Mesenchymal stem cell (in vitro differentiated cells and primary cell): ENCODE measurements around the gene CLGN.

Experiments
- DNase-seq: peaks from one replicate; pipeline ENCODE4 v3.0.0-alpha.2; 2013
- H2AFZ ChIP-seq: one replicate; pipeline ENCODE4 v1.6.1; 2013; ENCODE audit warnings: low read depth, mild to moderate bottlenecking, control low read depth, inconsistent platforms, low read length, moderate library complexity
- H2AK5ac ChIP-seq: 2 replicates; pipeline ENCODE4 v1.6.1; 2013; ENCODE audit warnings: low read length, moderate library complexity, mild to moderate bottlenecking, inconsistent platforms; ENCODE audit not compliant: severe bottlenecking
- H2BK120ac ChIP-seq: one replicate; pipeline ENCODE4 v1.6.1; 2013; ENCODE audit warnings: low read depth, mild to moderate bottlenecking, inconsistent platforms, low read length, moderate library complexity
- H2BK12ac ChIP-seq, 2 experiments: one replicate each; pipeline ENCODE4 v1.6.1; 2013; ENCODE audit warnings: inconsistent platforms in 2 of 2, low read length in 2 of 2, mild to moderate bottlenecking in 2 of 2, moderate library complexity in 2 of 2, control low read depth in 1 of 2
- H2BK15ac ChIP-seq: one replicate; pipeline ENCODE4 v1.6.1; 2013; ENCODE audit warnings: mild to moderate bottlenecking, low read depth, inconsistent platforms; ENCODE audit not compliant: poor library complexity, severe bottlenecking
- H2BK5ac ChIP-seq: 2 replicates; pipeline ENCODE4 v1.6.1; 2013; ENCODE audit warnings: low read depth, mild to moderate bottlenecking, low read length, control low read depth, inconsistent platforms; ENCODE audit not compliant: poor library complexity, severe bottlenecking
- H3K14ac ChIP-seq, 2 experiments: one replicate each; pipeline ENCODE4 v1.6.1; 2013; ENCODE audit warnings: inconsistent platforms in 2 of 2, low read length in 2 of 2, control low read depth in 1 of 2, mild to moderate bottlenecking in 1 of 2, moderate library complexity in 1 of 2
- H3K18ac ChIP-seq, 2 experiments: one replicate each; pipeline ENCODE4 v1.6.1; 2013; ENCODE audit warnings: inconsistent platforms in 2 of 2, low read length in 2 of 2, control low read depth in 1 of 2, low read depth in 1 of 2, mild to moderate bottlenecking in 1 of 2
- H3K23ac ChIP-seq, 2 experiments: one replicate each; pipeline ENCODE4 v1.6.1; 2013; ENCODE audit warnings: inconsistent platforms in 2 of 2, low read length in 2 of 2, mild to moderate bottlenecking in 2 of 2, moderate library complexity in 2 of 2, control low read depth in 1 of 2
- H3K27ac ChIP-seq: 2 replicates; pipeline ENCODE4 v1.5.1; 2013; ENCODE audit warnings: mild to moderate bottlenecking, moderate library complexity, low read length, control low read depth, inconsistent platforms; ENCODE audit not compliant: poor library complexity, severe bottlenecking
- H3K27me3 ChIP-seq, 2 experiments: 2 replicates each; pipeline versions ENCODE4 v1.6.1 to v1.7.0; 2013; ENCODE audit warnings: low read length in 2 of 2, mild to moderate bottlenecking in 2 of 2, moderate library complexity in 2 of 2, control low read depth in 1 of 2, inconsistent platforms in 1 of 2; ENCODE audit not compliant: control insufficient read depth in 1 of 2, insufficient read depth in 1 of 2
- H3K36me3 ChIP-seq, 2 experiments: 2 replicates each; pipeline versions ENCODE4 v1.6.1 to v1.7.0; 2013; ENCODE audit warnings: low read length in 2 of 2, control low read depth in 1 of 2, inconsistent platforms in 1 of 2, low read depth in 1 of 2, mild to moderate bottlenecking in 1 of 2; ENCODE audit not compliant: insufficient read depth in 2 of 2, control insufficient read depth in 1 of 2
- H3K4ac ChIP-seq, 2 experiments: one replicate each; pipeline ENCODE4 v1.6.1; 2013; ENCODE audit warnings: inconsistent platforms in 2 of 2, low read length in 2 of 2, mild to moderate bottlenecking in 2 of 2, moderate library complexity in 2 of 2, control low read depth in 1 of 2, low read depth in 1 of 2
- H3K4me1 ChIP-seq: 2 replicates; pipeline ENCODE4 v1.6.1; 2013; ENCODE audit warnings: low read depth, low read length, control low read depth; ENCODE audit not compliant: control insufficient read depth, insufficient read depth
- H3K4me2 ChIP-seq: 2 replicates; pipeline ENCODE4 v1.6.1; 2013; ENCODE audit warnings: low read length, mild to moderate bottlenecking, inconsistent platforms; ENCODE audit not compliant: poor library complexity, severe bottlenecking
- H3K4me3 ChIP-seq, 2 experiments: 2 replicates each; pipeline versions ENCODE4 v1.5.1 to v1.7.0; 2013; ENCODE audit warnings: low read length in 2 of 2, mild to moderate bottlenecking in 2 of 2, control low read depth in 1 of 2, low read depth in 1 of 2; ENCODE audit not compliant: insufficient read depth in 1 of 2
- H3K79me1 ChIP-seq: replicated peaks from 2 replicates; pipeline ENCODE4 v1.6.1; 2013; ENCODE audit warnings: mild to moderate bottlenecking, control low read depth, low read length, inconsistent platforms; ENCODE audit not compliant: poor library complexity, severe bottlenecking
- H3K9ac ChIP-seq: 2 replicates; pipeline ENCODE4 v1.7.0; 2013; ENCODE audit warnings: mild to moderate bottlenecking, low read length, moderate library complexity
- H3K9me3 ChIP-seq: 2 replicates; pipeline ENCODE4 v1.7.0; 2013; ENCODE audit warnings: mild to moderate bottlenecking, low read length; ENCODE audit not compliant: control insufficient read depth
- H4K8ac ChIP-seq: one replicate; pipeline ENCODE4 v1.6.1; 2013; ENCODE audit warnings: inconsistent platforms, mild to moderate bottlenecking, low read length, moderate library complexity
- H4K91ac ChIP-seq: one replicate; pipeline ENCODE4 v1.6.1; 2013; ENCODE audit warnings: mild to moderate bottlenecking, low read length, inconsistent platforms
- WGBS: methylation state at CpG from one replicate; pipeline ENCODE4 v1.1.7; 2013; ENCODE audit warnings: mixed read lengths; 5-methylcytosine and 5-hydroxymethylcytosine counted together

The CLGN gene

GRCh38 chr4:140355288-140355687 is 72.2 kb downstream of the CLGN start:
- H3K36me3 ChIP-seq = no peaks in the 10 kb centered on the region
- WGBS = no CpG with 5 or more reads among the region's 1 CpG

GRCh38 chr4:140353786-140354185 is 73.7 kb downstream of the CLGN start:
- Histone ChIP-seq H2BK120ac (no peak overlapping the region), H3K4me3 (no peak overlapping the region), H3K79me1 (no peaks in the 10 kb centered on the region), H3K36me3 (no peaks in the 10 kb centered on the region), H3K14ac (no peak overlapping the region), H2BK12ac (no peak overlapping the region), H3K4me2 (no peak overlapping the region), H3K9me3 (no peaks in the 10 kb centered on the region), H3K23ac (no peak overlapping the region), H3K18ac (no peak overlapping the region), H2BK5ac (no peak overlapping the region), H2AK5ac (no peak overlapping the region), H4K8ac (no peak overlapping the region), H3K4ac (no peak overlapping the region), H3K27me3 (peaks cover 0 to 8% of the 10 kb centered on the region in 2 experiments), H3K9ac (no peak overlapping the region), H2AFZ (no peak overlapping the region), H2BK15ac (no peak overlapping the region), H4K91ac (no peak overlapping the region), H3K27ac (no peak overlapping the region), H3K4me1 (peaks cover 1% of the 10 kb centered on the region)
- 100% methylated on average over 1 of the region's 6 CpGs for WGBS
- no peak for DNase-seq

More at GRCh38 chr4:140355288-140355687, 72.2 kb downstream of the CLGN start:
- Histone ChIP-seq H2AK5ac (no peak overlapping the region), H2BK120ac (no peak overlapping the region), H4K8ac (no peak overlapping the region), H3K27me3 (no peaks in the 10 kb centered on the region), H3K18ac (no peak overlapping the region), H3K14ac (no peak overlapping the region), H3K79me1 (no peaks in the 10 kb centered on the region), H3K9me3 (no peaks in the 10 kb centered on the region), H2BK5ac (no peak overlapping the region), H3K4me1 (peaks cover 1% of the 10 kb centered on the region), H3K23ac (no peak overlapping the region), H3K4ac (no peak overlapping the region), H3K4me2 (no peak overlapping the region), H3K9ac (no peak overlapping the region), H2AFZ (no peak overlapping the region), H2BK15ac (no peak overlapping the region), H3K27ac (no peak overlapping the region), H3K4me3 (no peak overlapping the region), H2BK12ac (no peak overlapping the region), H4K91ac (no peak overlapping the region)
- no peak for DNase-seq

- DNase-seq = no peak
- Histone ChIP-seq H3K79me1 (no peaks in the 10 kb centered on the region), H3K4me1 (peaks cover 1% of the 10 kb centered on the region), H3K27me3 (peaks cover 0 to 11% of the 10 kb centered on the region in 2 experiments), H3K9ac (no peak overlapping the region), H3K36me3 (no peaks in the 10 kb centered on the region), H2BK120ac (no peak overlapping the region), H3K4me2 (no peak overlapping the region), H3K23ac (no peak overlapping the region), H3K18ac (no peak overlapping the region), H2AFZ (no peak overlapping the region), H3K4me3 (no peak overlapping the region), H3K4ac (no peak overlapping the region), H3K14ac (no peak overlapping the region), H2BK12ac (no peak overlapping the region), H2BK5ac (no peak overlapping the region), H4K91ac (no peak overlapping the region), H3K27ac (no peak overlapping the region), H2AK5ac (no peak overlapping the region), H4K8ac (no peak overlapping the region), H2BK15ac (no peak overlapping the region), H3K9me3 (no peaks in the 10 kb centered on the region)
- 93% methylated on average over 22 of the region's 28 CpGs for WGBS
These were observed 76.1 kb downstream of the CLGN start for GRCh38 chr4:140351093-140352075.

GRCh38 chr4:140349816-140350215 is 77.6 kb downstream of the CLGN start:
- Histone ChIP-seq H3K23ac (no peak overlapping the region), H3K18ac (no peak overlapping the region), H2AK5ac (no peak overlapping the region), H3K9ac (no peak overlapping the region), H3K79me1 (no peaks in the 10 kb centered on the region), H3K4ac (no peak overlapping the region), H3K4me3 (no peak overlapping the region), H2BK12ac (no peak overlapping the region), H3K27me3 (peaks cover 0 to 11% of the 10 kb centered on the region in 2 experiments), H4K8ac (no peak overlapping the region), H2BK15ac (no peak overlapping the region), H3K9me3 (no peaks in the 10 kb centered on the region), H4K91ac (no peak overlapping the region), H3K4me1 (peaks cover 1% of the 10 kb centered on the region), H2AFZ (no peak overlapping the region), H3K4me2 (no peak overlapping the region), H3K27ac (no peak overlapping the region), H2BK5ac (no peak overlapping the region), H3K14ac (no peak overlapping the region), H3K36me3 (no peaks in the 10 kb centered on the region), H2BK120ac (no peak overlapping the region)
- no peak for DNase-seq
- WGBS = 47% methylated on average over 2 of the region's 2 CpGs
